Lower leg skin (tissue), 3 donors: ENCODE data around the gene SPESP1.

Source experiments
- CTCF ChIP-seq, 3 donors: fragments of 450-650 bp; IDR thresholded peaks; one replicate each; pipeline ENCODE4 v1.5.1; 2016; ENCODE audit warnings: antibody characterized with exemption in 3 of 3, mild to moderate bottlenecking in 3 of 3, moderate library complexity in 2 of 3
- POLR2A ChIP-seq, 2 donors: fragments of 450-650 bp; IDR thresholded peaks; one replicate each; pipeline ENCODE4 v1.6.1; 2016 to 2017; ENCODE audit warnings: antibody characterized with exemption in 2 of 2, mild to moderate bottlenecking in 1 of 2, moderate library complexity in 1 of 2

GRCh38 chr15:68896178-68896577, 34.1 kb upstream of the SPESP1 start:
- TF ChIP-seq CTCF (IDR thresholded peaks at IDR 0.05) = no peak
- TF ChIP-seq POLR2A (IDR thresholded peaks at IDR 0.05) = no peak
